Skeletal muscle tissue (tissue), 4 donors: Measurements from ENCODE around the gene MAP7. TPM values are rescaled to one million over a fixed set of nuclear protein-coding genes. Genes with fewer than 3 reads are reported as not detected.

Experiments used
- H3K27ac ChIP-seq: one replicate; pipeline ENCODE4 v1.7.0; 2013; ENCODE audit warnings: mild to moderate bottlenecking, low read depth, low read length, inconsistent platforms
- H3K27me3 ChIP-seq, 3 donors: one replicate each; pipeline ENCODE4 v1.7.0; 2013; ENCODE audit warnings: low read length in 3 of 3; ENCODE audit not compliant: control insufficient read depth in 3 of 3, insufficient read depth in 3 of 3
- H3K36me3 ChIP-seq, 3 donors: one replicate each; pipeline ENCODE4 v1.7.0; 2013; ENCODE audit warnings: low read length in 3 of 3; ENCODE audit not compliant: control insufficient read depth in 3 of 3, insufficient read depth in 3 of 3
- H3K4me1 ChIP-seq, 3 donors: one replicate each; pipeline ENCODE4 v1.7.0; 2013; ENCODE audit warnings: low read length in 3 of 3, mild to moderate bottlenecking in 3 of 3; ENCODE audit not compliant: control insufficient read depth in 3 of 3, insufficient read depth in 3 of 3
- H3K4me3 ChIP-seq, 3 donors: one replicate each; pipeline ENCODE4 v1.7.0; 2013; ENCODE audit warnings: low read length in 3 of 3
- H3K9ac ChIP-seq, 3 donors: one replicate each; pipeline ENCODE4 v1.7.0; 2013; ENCODE audit warnings: low read length in 3 of 3, mild to moderate bottlenecking in 3 of 3, moderate library complexity in 2 of 3, low read depth in 1 of 3
- H3K9me3 ChIP-seq, 3 donors: one replicate each; pipeline ENCODE4 v1.7.0; 2013; ENCODE audit warnings: low read length in 3 of 3; ENCODE audit not compliant: control insufficient read depth in 3 of 3
- total RNA-seq: library from RNA; depleted of rRNA; stranded (reverse); fragments of >200 nt; gene quantifications from one replicate; pipeline ENCODE4 v1.2.3, GENCODE V29; 2014
- donor health status: Osteomylitis.

The MAP7 gene
- total RNA-seq, 1 donor from 2014 or later: under 0.01 TPM

DNA sequence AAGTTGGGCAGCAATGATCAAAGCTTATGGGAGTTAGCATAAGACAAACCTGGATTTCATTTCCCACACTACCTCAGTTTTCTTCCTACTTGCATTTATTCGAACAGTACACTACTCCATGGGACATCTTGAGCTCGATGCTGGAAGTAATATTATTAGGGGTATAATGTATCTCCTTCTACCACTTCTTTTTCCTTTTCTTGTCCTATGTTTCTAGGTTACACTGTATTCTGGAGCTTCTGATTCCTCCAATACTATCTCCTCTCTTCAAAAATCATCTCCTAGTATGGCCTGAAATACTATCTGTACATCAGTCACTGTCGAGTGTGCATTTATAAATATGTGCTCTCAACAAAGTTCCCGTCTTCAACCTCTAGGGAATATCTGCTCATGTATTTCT is 124.4 kb downstream of the MAP7 start:
- Histone ChIP-seq H3K27me3 (no peaks in the 10 kb centered on the region), H3K9ac (no peak overlapping the region), H3K27ac (no peak overlapping the region), H3K4me1 (no peaks in the 10 kb centered on the region), H3K36me3 (no peaks in the 10 kb centered on the region), H3K9me3 (no peaks in the 10 kb centered on the region), H3K4me3 (no peak overlapping the region)

DNA sequence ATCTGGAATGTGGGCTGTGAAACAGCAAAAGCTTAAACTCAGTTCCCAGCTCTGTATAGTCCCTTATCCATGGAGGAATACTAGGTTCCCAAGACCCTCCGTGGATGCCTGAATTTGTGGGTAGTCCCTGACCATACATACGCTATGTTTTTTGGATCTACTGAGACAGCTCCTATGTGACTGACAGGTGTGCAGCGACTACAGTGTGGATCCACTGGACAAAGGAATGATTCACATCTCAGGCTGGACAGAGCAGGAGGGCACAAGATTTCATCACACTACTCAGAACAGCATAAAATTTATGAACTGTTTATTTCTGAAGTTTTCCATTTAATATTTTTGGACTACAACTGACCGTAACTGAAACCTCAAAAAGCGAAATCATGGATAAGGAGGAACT is 125.3 kb downstream of the MAP7 start:
- Histone ChIP-seq H3K9ac (no peak overlapping the region), H3K9me3 (no peaks in the 10 kb centered on the region), H3K27ac (no peak overlapping the region), H3K27me3 (no peaks in the 10 kb centered on the region), H3K36me3 (no peaks in the 10 kb centered on the region), H3K4me3 (no peak overlapping the region), H3K4me1 (no peaks in the 10 kb centered on the region)

DNA sequence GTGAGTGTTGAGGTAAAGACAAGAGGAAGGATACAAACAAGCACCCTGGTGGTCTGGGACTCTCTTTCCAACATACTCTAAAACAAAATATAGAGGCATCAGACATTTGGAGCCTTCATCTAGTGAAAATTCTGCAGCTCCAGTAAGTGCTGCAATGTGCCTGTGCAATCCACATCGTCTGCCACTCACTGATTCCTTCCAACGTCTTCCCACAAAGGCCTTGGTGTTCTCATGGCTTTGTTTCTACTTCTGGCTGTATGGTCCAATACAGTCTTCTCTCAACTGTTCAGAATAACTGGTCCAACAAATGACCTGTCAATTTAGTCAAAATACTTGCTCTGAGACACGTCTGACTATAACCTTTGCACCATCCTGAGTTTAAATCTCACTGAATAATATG is 125.8 kb downstream of the MAP7 start:
- H3K27ac ChIP-seq: no peak overlapping the region
- H3K4me3 ChIP-seq: no peak overlapping the region
- H3K27me3 ChIP-seq: no peaks in the 10 kb centered on the region
- H3K9me3 ChIP-seq: no peaks in the 10 kb centered on the region
- no peaks in the 10 kb centered on the region for H3K4me1 ChIP-seq
- H3K9ac ChIP-seq: no peak overlapping the region
- H3K36me3 ChIP-seq: no peaks in the 10 kb centered on the region

DNA sequence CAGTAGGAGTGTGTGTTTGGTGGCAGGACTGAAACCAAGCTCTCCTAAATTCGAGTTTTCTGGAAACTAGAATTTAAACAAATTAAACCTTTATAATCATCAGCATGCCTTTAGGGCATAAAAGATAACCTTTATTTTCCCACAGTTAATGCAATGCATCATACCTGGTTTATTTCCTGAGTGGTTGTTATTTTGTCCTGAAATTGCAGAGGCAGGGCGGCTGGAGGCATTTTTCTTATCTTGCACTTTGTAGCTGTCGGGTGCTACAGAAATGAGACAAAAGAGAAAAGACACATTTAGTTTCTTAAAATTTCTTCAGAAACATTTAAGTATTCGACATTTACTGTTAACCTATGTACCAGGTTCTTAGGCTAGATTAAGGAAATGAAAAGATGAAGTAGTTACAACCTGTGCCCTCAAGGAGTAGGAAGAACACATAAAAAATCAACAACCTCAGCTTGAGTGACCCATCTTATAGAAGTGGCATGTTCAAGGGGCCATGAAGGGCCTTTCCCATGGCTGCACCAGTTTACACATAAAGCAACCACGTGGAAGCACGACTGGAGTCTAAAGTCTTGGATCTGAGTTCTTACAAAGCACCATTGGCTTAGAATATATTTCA is 128.6 kb downstream of the MAP7 start:
- no peaks in the 10 kb centered on the region for H3K36me3 ChIP-seq
- H3K4me1 ChIP-seq: no peaks in the 10 kb centered on the region
- H3K9me3 ChIP-seq: no peaks in the 10 kb centered on the region
- no peak overlapping the region for H3K9ac ChIP-seq
- no peaks in the 10 kb centered on the region for H3K27me3 ChIP-seq
- no peak overlapping the region for H3K4me3 ChIP-seq
- no peak overlapping the region for H3K27ac ChIP-seq

DNA sequence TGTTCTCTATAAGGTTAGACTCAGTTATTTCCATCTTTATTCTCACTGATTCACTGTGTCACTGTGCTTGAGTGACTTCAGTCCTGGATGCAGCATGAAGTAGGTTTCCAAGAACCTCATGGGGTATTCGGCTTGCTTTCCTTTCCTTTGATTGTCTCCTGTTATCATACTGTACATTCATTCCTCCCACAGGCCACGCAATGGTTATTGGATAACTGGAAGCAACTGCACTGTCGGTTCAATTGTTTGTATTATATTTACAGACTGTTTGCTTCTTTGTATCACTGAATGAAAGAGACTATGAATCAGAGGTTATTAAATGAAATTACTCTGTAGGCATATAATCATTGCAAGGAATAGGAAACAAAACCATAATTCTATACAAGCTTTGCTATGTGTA is 129.4 kb downstream of the MAP7 start:
- Histone ChIP-seq H3K27me3 (no peaks in the 10 kb centered on the region), H3K27ac (no peak overlapping the region), H3K36me3 (no peaks in the 10 kb centered on the region), H3K4me3 (no peak overlapping the region), H3K4me1 (no peaks in the 10 kb centered on the region), H3K9me3 (no peaks in the 10 kb centered on the region), H3K9ac (no peak overlapping the region)

DNA sequence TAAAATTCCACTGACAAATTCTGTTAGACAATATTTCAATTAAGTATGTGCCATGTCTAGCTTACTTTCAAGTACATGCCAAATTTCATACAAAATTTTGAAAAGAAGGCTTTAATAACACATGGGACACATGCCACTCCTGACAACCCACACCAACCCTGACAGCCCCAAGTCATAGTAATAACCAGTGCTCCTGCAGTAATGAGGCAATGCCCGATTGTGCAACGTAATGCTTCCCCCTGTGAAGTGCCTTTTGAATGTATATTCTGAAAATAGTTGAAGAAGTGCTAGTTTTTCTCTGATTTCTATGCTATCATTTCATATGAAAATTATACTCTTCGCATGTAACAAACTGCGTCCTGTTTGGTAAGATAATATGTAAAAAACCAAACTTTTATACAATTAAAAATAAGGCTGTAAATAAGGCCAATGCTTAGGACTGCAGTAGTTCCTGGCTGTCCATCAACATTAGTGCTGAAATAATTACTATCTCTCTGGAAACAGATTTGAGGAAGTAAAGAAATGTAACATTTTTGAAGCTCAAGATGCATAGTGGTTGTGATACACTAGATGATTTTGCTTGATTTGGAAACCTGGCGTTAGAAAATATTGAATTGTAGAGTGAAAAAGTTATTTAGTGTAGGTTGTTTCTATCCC is 134.7 kb downstream of the MAP7 start:
- Histone ChIP-seq H3K9ac (no peak overlapping the region), H3K4me3 (no peak overlapping the region), H3K36me3 (no peaks in the 10 kb centered on the region), H3K4me1 (no peaks in the 10 kb centered on the region), H3K27ac (no peak overlapping the region), H3K27me3 (no peaks in the 10 kb centered on the region), H3K9me3 (no peaks in the 10 kb centered on the region)

DNA sequence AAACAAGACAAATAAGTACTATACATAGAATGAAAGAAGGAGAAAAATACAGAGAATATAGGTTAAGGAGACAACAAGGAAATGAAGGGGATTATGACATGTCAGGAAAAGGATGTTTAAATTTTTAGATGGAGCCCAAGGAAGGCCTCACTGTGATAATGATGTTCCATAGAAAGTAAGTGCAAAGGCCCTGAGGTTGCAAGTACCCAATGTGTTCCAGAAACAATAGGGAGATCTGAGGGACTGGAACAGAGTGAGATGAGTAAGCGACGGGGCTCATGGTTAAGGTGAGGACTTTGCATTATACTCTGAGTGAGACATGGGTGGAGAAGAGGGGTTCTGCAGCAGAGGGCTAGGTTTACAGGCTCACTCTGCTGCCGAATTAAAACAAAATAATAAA is 137.8 kb downstream of the MAP7 start:
- Histone ChIP-seq H3K27ac (no peak overlapping the region), H3K27me3 (no peaks in the 10 kb centered on the region), H3K4me3 (no peak overlapping the region), H3K9me3 (no peaks in the 10 kb centered on the region), H3K9ac (no peak overlapping the region), H3K36me3 (no peaks in the 10 kb centered on the region), H3K4me1 (no peaks in the 10 kb centered on the region)

DNA sequence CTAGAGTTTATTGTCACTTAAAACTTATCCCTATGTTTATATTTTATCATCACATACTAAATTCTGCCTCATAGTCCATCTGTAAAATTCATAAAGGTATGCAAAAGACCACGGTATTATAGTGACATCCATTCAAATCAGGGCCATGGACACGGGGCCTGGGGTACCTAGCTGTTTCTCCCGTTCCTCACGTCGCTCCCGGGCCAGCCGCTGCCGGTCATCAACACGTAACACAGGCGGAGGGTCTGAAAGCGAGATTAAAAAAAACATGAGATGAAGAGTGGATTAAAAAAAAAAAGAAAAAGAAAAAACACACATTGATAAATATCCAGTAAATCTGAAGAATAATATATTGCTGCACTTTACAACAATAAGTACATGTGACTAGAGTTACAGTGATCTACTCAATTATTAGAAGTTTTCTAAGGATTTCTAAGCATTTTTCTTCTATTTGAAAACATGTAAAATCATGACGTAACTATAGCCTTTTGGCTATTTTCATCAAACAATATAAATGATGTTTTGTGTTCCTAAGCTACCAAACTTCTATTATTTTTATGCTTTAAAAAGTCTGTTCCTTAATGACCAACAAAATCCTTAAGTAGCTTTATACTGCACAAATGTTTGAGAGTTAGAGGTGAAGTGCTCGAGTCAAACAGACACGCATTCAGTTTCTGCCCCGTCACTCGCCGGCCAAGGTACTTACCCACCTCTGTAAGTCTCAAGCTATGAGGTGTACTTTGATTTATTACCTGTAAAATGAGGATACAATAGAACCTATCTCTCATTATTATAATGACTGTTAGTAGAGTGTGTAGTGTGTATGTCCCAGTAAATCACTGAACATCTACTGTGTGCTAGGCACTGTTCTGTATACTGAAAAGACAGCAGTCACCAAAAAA is 138.5 kb downstream of the MAP7 start:
- Histone ChIP-seq H3K36me3 (no peaks in the 10 kb centered on the region), H3K27me3 (no peaks in the 10 kb centered on the region), H3K4me1 (no peaks in the 10 kb centered on the region), H3K9me3 (no peaks in the 10 kb centered on the region), H3K27ac (no peak overlapping the region), H3K4me3 (no peak overlapping the region), H3K9ac (no peak overlapping the region)

DNA sequence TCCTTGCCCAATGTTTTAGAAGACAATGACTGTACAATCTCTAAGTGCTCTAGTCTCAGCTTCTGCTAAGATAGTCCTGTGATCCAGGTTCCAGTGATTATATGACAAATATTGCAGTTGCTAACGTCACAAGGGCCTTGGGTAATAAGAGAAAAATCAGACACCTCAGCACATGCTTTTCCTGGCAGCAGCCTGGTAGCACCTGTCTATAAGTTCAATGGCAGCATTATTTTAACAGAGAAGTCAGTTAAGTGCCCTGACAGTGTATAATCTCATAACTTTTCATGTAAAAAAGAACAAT is 139.2 kb downstream of the MAP7 start:
- Histone ChIP-seq H3K36me3 (no peaks in the 10 kb centered on the region), H3K4me1 (no peaks in the 10 kb centered on the region), H3K4me3 (no peak overlapping the region), H3K27ac (no peak overlapping the region), H3K9me3 (no peaks in the 10 kb centered on the region), H3K9ac (no peak overlapping the region), H3K27me3 (no peaks in the 10 kb centered on the region)
